SU-DHL-6 (cell line): ENCODE data around the gene NCAM2.
A peak's percentile ranks its signal among the peaks of the same experiment; 100 is the strongest.

ENCODE experiments used
- H2AFZ ChIP-seq: fragments of 200-600 bp; sonication (generic); 2 replicates; pipeline ENCODE4 v1.6.1; 2014; ENCODE audit warnings: low read depth, mild to moderate bottlenecking, moderate library complexity, mixed read lengths, antibody characterized with exemption, low read length; ENCODE audit not compliant: severe bottlenecking
- H3F3A ChIP-seq: fragments of 200-600 bp; shearing (Covaris generic); 2 replicates; pipeline ENCODE4 v1.6.0; 2016; ENCODE audit warnings: antibody characterized with exemption, mild to moderate bottlenecking; ENCODE audit not compliant: insufficient read depth
- H3K27ac ChIP-seq: fragments of 200-600 bp; sonication (generic); 2 replicates; pipeline ENCODE4 v1.5.1; 2016; ENCODE audit warnings: low read depth, mild to moderate bottlenecking, low read length, moderate library complexity, mixed read lengths
- H3K27me3 ChIP-seq: fragments of 200-600 bp; sonication (generic), shearing (Covaris generic); 2 replicates; pipeline ENCODE4 v1.6.0; 2014; ENCODE audit warnings: mild to moderate bottlenecking, low read length
- H3K36me3 ChIP-seq: fragments of 200-600 bp; sonication (generic); 2 replicates; pipeline ENCODE4 v1.6.1; 2014; ENCODE audit warnings: mild to moderate bottlenecking, low read length, mixed read lengths
- H3K4me2 ChIP-seq: fragments of 300-600, 200-600 bp; shearing (Covaris generic), sonication (generic); 2 replicates; pipeline ENCODE4 v1.6.0; 2014; ENCODE audit warnings: low read length, low read depth, mild to moderate bottlenecking; ENCODE audit not compliant: poor library complexity, severe bottlenecking
- H3K4me3 ChIP-seq: fragments of 200-600 bp; sonication (generic); 2 replicates; pipeline ENCODE4 v1.5.1; 2014; ENCODE audit warnings: antibody characterized with exemption, low read length, mild to moderate bottlenecking, mixed read lengths; ENCODE audit not compliant: insufficient read depth, poor library complexity, severe bottlenecking
- H3K79me2 ChIP-seq: fragments of 200-600 bp; sonication (generic); 2 replicates; pipeline ENCODE4 v1.6.1; 2014; ENCODE audit warnings: mild to moderate bottlenecking, low read length, moderate library complexity; ENCODE audit not compliant: insufficient read depth
- H3K9ac ChIP-seq: fragments of 200-600 bp; sonication (generic); 2 replicates; pipeline ENCODE4 v1.7.0; 2014; ENCODE audit warnings: mild to moderate bottlenecking, low read length
- H3K9me2 ChIP-seq: fragments of 200-600 bp; sonication (generic); replicated peaks from 2 replicates; pipeline ENCODE4 v1.6.1; 2014; ENCODE audit warnings: low read length; ENCODE audit not compliant: insufficient read depth
- H3K9me3 ChIP-seq: fragments of 200-600 bp; sonication (generic); 2 replicates; pipeline ENCODE4 v1.6.1; 2014; ENCODE audit warnings: low read length, mixed read lengths; ENCODE audit not compliant: insufficient read depth
- H4K20me1 ChIP-seq: fragments of 200-600 bp; sonication (generic); 2 replicates; pipeline ENCODE4 v1.6.1; 2014; ENCODE audit warnings: low read depth, mild to moderate bottlenecking, antibody characterized with exemption, low read length, moderate library complexity, mixed read lengths
- EZH2phosphoT487 ChIP-seq: fragments of 200-600 bp; sonication (generic), shearing (Covaris generic); conservative IDR thresholded peaks from 2 replicates; pipeline ENCODE4 v1.6.1; 2018; ENCODE audit warnings: mild to moderate bottlenecking, antibody characterized with exemption, low read length, moderate library complexity, mixed read lengths
- TF ChIP-seq, protein P1 (sequence below): fragments of 200-600 bp; sonication (generic); IDR thresholded peaks from one replicate; pipeline ENCODE4 v1.5.1; 2017; ENCODE audit warnings: antibody characterized with exemption, mild to moderate bottlenecking, low read length, moderate library complexity; ENCODE audit not compliant: insufficient read depth, poor library complexity, severe bottlenecking

NCAM2 gene

DNA sequence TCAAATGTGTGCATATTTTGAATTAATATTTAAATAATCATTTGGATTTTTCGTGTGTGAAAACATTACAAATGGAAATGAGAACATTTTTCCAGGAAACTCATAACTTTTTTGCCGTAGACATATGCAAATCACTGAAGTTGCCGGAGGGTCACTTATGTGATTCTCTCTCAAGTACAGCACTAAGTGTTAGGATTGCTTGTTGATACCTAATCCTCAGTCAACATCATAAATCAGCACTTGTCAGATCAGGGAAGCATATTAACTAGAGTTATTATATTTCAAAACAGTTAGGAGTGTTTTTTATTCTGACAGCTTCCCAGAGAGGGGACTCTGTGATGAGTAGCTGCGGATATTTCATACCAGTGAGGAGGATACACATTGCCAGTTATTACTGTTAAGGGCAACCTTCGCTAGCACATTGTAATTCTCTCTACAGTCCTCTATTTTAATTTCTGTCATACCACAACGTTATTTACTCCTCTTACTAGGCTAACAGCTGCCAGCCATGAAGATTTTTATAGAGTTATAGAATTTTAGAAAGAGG is 41.5 kb downstream of the NCAM2 start:
- H3K79me2 ChIP-seq, result no peaks in the 10 kb centered on the region
- TF ChIP-seq, protein P1, sequence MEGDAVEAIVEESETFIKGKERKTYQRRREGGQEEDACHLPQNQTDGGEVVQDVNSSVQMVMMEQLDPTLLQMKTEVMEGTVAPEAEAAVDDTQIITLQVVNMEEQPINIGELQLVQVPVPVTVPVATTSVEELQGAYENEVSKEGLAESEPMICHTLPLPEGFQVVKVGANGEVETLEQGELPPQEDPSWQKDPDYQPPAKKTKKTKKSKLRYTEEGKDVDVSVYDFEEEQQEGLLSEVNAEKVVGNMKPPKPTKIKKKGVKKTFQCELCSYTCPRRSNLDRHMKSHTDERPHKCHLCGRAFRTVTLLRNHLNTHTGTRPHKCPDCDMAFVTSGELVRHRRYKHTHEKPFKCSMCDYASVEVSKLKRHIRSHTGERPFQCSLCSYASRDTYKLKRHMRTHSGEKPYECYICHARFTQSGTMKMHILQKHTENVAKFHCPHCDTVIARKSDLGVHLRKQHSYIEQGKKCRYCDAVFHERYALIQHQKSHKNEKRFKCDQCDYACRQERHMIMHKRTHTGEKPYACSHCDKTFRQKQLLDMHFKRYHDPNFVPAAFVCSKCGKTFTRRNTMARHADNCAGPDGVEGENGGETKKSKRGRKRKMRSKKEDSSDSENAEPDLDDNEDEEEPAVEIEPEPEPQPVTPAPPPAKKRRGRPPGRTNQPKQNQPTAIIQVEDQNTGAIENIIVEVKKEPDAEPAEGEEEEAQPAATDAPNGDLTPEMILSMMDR, result no peak
- no peak for TF ChIP-seq EZH2phosphoT487
- no peaks in the 10 kb centered on the region for H3F3A ChIP-seq
- H3K9me3 ChIP-seq, result peaks cover 5% of the 10 kb centered on the region; the same call in 1 of the 2 replicates
- no peak overlapping the region for H3K9ac ChIP-seq
- H3K9me2 ChIP-seq, result no peaks in the 10 kb centered on the region
- no peaks in the 10 kb centered on the region for H4K20me1 ChIP-seq
- H2AFZ ChIP-seq, result peak overlapping the region; percentile 65
- H3K4me3 ChIP-seq, result no peak overlapping the region
- no peaks in the 10 kb centered on the region for H3K27me3 ChIP-seq
- no peak overlapping the region for H3K27ac ChIP-seq
- H3K36me3 ChIP-seq, result no peaks in the 10 kb centered on the region
- H3K4me2 ChIP-seq, result no peak overlapping the region

DNA sequence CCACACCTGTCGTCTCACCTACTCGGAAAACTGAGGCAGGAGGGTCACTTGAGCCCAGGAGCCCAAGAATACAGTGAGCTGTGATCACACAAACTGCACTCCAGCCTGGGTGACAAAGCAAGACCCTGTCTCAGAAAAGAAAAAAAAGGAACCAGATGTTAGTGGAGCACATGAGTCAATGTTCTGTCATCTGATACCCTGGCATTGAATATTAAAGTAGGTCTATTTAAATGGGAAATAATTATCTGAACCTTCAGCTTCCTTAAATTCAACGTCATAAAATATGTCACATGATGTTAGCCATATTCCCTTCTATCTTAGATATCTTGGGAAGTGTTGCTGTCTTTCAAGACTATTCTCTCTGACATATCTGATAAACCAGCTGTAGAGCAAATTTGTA is 47.3 kb downstream of the NCAM2 start:
- Histone ChIP-seq H3K9ac (no peak overlapping the region), H3K4me3 (no peak overlapping the region), H3K79me2 (no peaks in the 10 kb centered on the region), H3K27me3 (no peaks in the 10 kb centered on the region), H3F3A (no peaks in the 10 kb centered on the region), H3K4me2 (no peak overlapping the region), H3K36me3 (no peaks in the 10 kb centered on the region), H3K9me2 (no peaks in the 10 kb centered on the region), H2AFZ (peak overlapping the region; percentile 29), H3K9me3 (no peaks in the 10 kb centered on the region), H4K20me1 (no peaks in the 10 kb centered on the region), H3K27ac (no peak overlapping the region)
- no peak for TF ChIP-seq EZH2phosphoT487
- TF ChIP-seq, protein P1, result no peak

DNA sequence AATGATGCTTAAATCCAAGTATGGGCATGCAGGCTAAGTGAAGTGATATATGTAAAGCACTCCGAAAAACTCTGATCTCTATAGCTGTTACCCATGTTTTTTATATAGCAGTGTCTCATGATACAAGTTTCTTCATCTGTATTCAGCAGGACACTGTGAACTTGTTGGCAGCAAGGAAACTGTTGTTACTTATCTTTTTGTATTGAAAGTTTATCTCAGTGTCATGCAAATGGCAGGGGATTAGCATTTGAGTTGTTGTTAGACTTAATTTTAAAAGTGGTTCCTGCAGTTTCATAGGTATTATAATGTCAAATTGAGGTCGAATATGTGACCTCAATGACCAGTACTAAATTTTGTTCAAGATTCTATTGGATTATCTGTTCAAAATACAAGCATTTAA is 47.9 kb downstream of the NCAM2 start:
- Histone ChIP-seq H3K27me3 (no peaks in the 10 kb centered on the region), H3K36me3 (no peaks in the 10 kb centered on the region), H3K9ac (no peak overlapping the region), H3F3A (no peaks in the 10 kb centered on the region), H4K20me1 (no peaks in the 10 kb centered on the region), H3K9me3 (no peaks in the 10 kb centered on the region), H3K79me2 (no peaks in the 10 kb centered on the region), H2AFZ (peak overlapping the region; percentile 29), H3K4me3 (no peak overlapping the region), H3K27ac (no peak overlapping the region), H3K4me2 (no peak overlapping the region), H3K9me2 (no peaks in the 10 kb centered on the region)
- no peak for TF ChIP-seq EZH2phosphoT487
- TF ChIP-seq, protein P1, result no peak
